Chondrocyte (in vitro differentiated cells): ENCODE data around the gene SLC50A1. TPM values are rescaled to one million over a fixed set of nuclear protein-coding genes. Genes with fewer than 3 reads are reported as not detected.
A peak's percentile ranks its signal among the peaks of the same experiment; 100 is the strongest.

ENCODE experiments used
- DNase-seq: peaks from one replicate; pipeline ENCODE4 v3.0.0; 2021; ENCODE audit warnings: mixed read lengths, low spot score
- H3K27ac Mint-ChIP-seq: one replicate; pipeline ENCODE4 v1.8.0; 2021; ENCODE audit warnings: mild to moderate bottlenecking, moderate library complexity, mixed read lengths; ENCODE audit not compliant: unreplicated experiment
- H3K27me3 Mint-ChIP-seq: 2 replicates; pipeline ENCODE4 v1.8.0; 2021; ENCODE audit warnings: low read depth, mixed read lengths
- H3K36me3 Mint-ChIP-seq: 2 replicates; pipeline ENCODE4 v1.8.0; 2021; ENCODE audit warnings: low read depth, mixed read lengths
- H3K4me1 Mint-ChIP-seq: 2 replicates; pipeline ENCODE4 v1.8.0; 2021; ENCODE audit warnings: low read depth, mild to moderate bottlenecking, mixed read lengths
- H3K4me3 Mint-ChIP-seq: one replicate; pipeline ENCODE4 v1.8.0; 2021; ENCODE audit warnings: mild to moderate bottlenecking, moderate library complexity, mixed read lengths; ENCODE audit not compliant: unreplicated experiment
- H3K9me3 Mint-ChIP-seq: 2 replicates; pipeline ENCODE4 v1.8.0; 2021; ENCODE audit warnings: low read depth, mixed read lengths
- CTCF ChIP-seq: fragments of 200-600 bp; sonication (generic); IDR thresholded peaks from 2 replicates; pipeline ENCODE4 v1.5.0; 2021; ENCODE audit warnings: antibody characterized with exemption, mild to moderate bottlenecking, moderate library complexity
- total RNA-seq: library from RNA; stranded (reverse); gene quantifications from 3 replicates; pipeline ENCODE4 v1.2.1, GENCODE V29; 2021

The SLC50A1 gene
- total RNA-seq, 1 donor from 2014 or later = 37.9 TPM

DNA sequence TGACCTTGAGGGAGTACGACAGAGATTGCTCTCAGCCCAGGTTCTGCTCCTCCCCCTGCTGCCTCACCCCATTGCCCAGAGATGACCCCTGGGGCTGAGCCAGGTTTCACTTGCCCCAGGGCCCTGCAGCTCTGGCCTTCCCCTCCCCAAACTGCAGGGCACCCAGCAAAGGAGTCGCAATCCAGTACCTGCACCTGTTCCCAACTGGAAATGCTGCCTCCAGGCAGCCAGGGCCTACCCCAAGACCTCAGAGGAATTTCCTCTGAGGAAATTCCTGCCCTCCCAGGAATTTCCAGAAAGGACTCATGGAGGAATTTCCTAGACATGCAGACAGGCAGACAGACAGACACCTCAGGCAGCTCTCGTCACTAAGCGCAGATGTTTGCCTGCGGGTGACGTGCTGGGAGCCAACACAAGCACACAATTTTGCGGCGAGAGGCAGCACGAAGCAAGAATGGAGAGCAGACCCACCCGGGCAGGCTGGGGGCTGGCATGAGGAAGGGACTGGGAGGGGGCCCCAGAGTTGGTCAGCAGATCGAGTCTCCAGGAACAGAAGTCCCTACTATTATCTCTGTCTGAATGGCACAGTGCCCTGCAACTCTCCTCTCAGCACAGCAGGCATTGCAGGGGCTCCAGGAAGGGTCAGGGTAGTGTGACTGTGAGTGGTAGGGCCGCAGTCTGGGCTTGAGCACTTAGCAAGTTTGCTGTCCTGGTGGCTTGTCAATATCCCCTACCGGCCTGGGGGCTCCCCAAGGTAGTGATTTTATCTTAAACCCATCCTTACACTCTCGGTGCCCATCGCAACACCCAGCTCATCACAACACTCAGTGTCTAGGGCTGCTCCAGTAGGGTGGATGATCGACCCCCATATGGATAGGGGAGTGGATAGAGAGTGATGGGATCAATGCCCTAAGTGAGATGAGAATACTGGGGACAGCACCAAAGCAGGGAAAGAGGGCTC, 10.9 kb upstream of the SLC50A1 start:
- peak overlapping the region; percentile 52 for H3K27ac Mint-ChIP-seq
- no peak overlapping the region for H3K4me3 Mint-ChIP-seq
- no peaks in the 10 kb centered on the region for H3K36me3 Mint-ChIP-seq
- peaks cover 56% of the 10 kb centered on the region for H3K4me1 Mint-ChIP-seq
- no peak for TF ChIP-seq CTCF
- no peaks in the 10 kb centered on the region for H3K9me3 Mint-ChIP-seq
- peaks cover 7% of the 10 kb centered on the region for H3K27me3 Mint-ChIP-seq
- no peak for DNase-seq

GRCh38 chr1:155125511-155125945, 10.1 kb upstream of the SLC50A1 start:
- DNase-seq = no peak
- Mint-ChIP-seq H3K4me3 (no peak overlapping the region), H3K4me1 (peaks cover 62% of the 10 kb centered on the region), H3K27me3 (peaks cover 4% of the 10 kb centered on the region), H3K27ac (no peak overlapping the region), H3K9me3 (no peaks in the 10 kb centered on the region), H3K36me3 (no peaks in the 10 kb centered on the region)
- TF ChIP-seq CTCF = no peak

DNA sequence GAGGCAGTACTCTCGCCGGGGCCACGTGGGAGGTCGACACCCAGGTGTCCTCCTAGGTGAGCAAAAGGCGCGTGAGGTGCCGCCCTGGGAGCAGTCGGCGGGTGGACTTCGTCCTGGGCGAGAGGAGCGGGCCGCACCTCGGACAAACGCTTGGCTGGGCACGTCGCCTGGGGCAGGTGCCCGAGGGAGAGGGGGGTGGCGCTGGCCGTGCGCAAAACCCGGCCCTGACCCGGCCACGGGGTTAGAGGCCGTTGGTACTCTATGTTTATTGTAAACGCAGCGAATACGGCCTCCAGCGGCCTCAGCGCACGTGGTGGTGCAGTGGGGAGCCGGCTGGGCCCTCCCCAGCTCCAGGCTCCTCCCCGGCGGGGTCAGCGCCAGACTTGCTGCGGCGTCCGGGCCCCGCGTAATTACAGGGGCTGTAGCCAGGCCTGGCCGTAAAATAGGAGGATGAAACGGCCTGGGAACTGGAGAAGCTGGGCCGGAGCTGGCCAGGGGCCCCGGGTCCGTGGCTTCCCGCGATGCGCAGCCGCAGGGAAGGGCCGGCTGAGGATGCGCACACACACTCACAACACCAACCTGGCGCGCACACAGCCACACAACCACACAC, 9.6 kb upstream of the SLC50A1 start:
- Mint-ChIP-seq H3K27me3 (peaks cover 3% of the 10 kb centered on the region), H3K4me1 (peaks cover 67% of the 10 kb centered on the region), H3K4me3 (peak overlapping the region; percentile 70), H3K36me3 (peaks cover 4% of the 10 kb centered on the region), H3K27ac (peak overlapping the region; percentile 71), H3K9me3 (no peaks in the 10 kb centered on the region)
- DNase-seq = no peak
- TF ChIP-seq CTCF = no peak

DNA sequence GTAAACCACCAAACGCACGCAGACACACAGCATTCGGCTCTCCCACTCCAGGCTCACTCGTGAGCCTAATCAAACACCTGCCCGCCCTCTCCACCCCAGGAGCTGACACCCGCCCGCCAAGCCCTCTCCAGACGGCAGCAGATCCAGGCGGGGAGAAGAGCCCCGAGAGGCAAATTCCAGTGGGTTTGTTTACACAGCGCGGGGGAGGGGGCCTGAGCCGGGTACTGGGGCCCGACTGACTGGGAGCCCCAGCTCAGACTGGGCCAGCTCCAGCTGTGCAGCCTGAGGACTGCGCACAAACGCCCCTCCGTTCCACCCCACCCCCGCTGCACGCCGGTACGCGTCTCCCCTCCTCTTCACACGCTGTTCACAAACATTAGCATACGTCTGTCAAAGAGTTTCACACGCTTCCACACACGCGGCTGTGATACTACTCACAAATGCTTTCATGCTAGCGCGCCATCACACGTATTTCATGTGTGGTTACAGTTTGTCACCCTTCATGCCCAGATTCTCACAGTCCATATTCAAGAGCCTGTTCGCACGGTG, 9.0 kb upstream of the SLC50A1 start:
- Mint-ChIP-seq H3K4me3 (peak overlapping the region; percentile 70), H3K36me3 (peaks cover 8% of the 10 kb centered on the region), H3K9me3 (no peaks in the 10 kb centered on the region), H3K27me3 (no peaks in the 10 kb centered on the region), H3K4me1 (peaks cover 71% of the 10 kb centered on the region), H3K27ac (peak overlapping the region; percentile 90)
- DNase-seq = no peak
- peak; percentile 34 for TF ChIP-seq CTCF
